ENCODE data around the gene THOC1. TPM values are rescaled to one million over a fixed set of nuclear protein-coding genes. Genes with fewer than 3 reads are reported as not detected.
A peak's percentile ranks its signal among the peaks of the same experiment; 100 is the strongest.

The THOC1 gene
- total and polyA plus RNA-seq, 2 of the 4 experiments (the other 2 are of a cell fraction) = 13.3 to 15.8 TPM

- POLR2A ChIA-PET (ENCODE audit: unreplicated experiment) = no interaction called here
- ATAC-seq (ENCODE audit: low read depth) = no peak
- dilution Hi-C loops (cut with HindIII; ENCODE audit: low sequenced_read_pairs, unreplicated experiment) = no loop called here
Measured at GRCh38 chr18:293536-293935, 25.7 kb upstream of the THOC1 start.

More at GRCh38 chr18:293536-293935, 25.7 kb upstream of the THOC1 start:
- H2AK9ac ChIP-seq (replicated peaks; ENCODE audit: low read depth, low read length, poor library complexity) = no peak overlapping the region
- H4K5ac ChIP-seq (ENCODE audit: low read depth, low read length) = no peak overlapping the region
- no peak overlapping the region for H3K23ac ChIP-seq (ENCODE audit: low read depth, low read length)
- no peak overlapping the region for H2BK120ac ChIP-seq (ENCODE audit: low read depth, low read length)
- H4K8ac ChIP-seq (ENCODE audit: low read depth in 2 of 2, low read length in 2 of 2) = no peak overlapping the region
- TF ChIP-seq NFE2L2 (IDR thresholded peaks at IDR 0.05; ENCODE audit: low read depth, low read length) (no peak), SMC3 (IDR thresholded peaks at IDR 0.05; ENCODE audit: low read depth, low read length) (peak; percentile 27), RAD21 (IDR thresholded peaks at IDR 0.05; ENCODE audit: low read length) (peak; percentile 45), CEBPB (IDR thresholded peaks at IDR 0.05; ENCODE audit: low read depth, low read length) (no peak)
- H2AK5ac ChIP-seq (ENCODE audit: low read depth, low read length) = no peak overlapping the region
- intact Hi-C loops (cut with micrococcal nuclease) = no loop called here
- in situ Hi-C loops (cut with MboI; ENCODE audit: low sequenced_read_pairs) = no loop called here
- H3K27me3 ChIP-seq (ENCODE audit: control insufficient read depth, insufficient read depth, low read length) = peaks cover 46% of the 10 kb centered on the region
- H3K36me3 ChIP-seq (ENCODE audit: control insufficient read depth, insufficient read depth, low read length) = no peaks in the 10 kb centered on the region
- no peak overlapping the region for H2BK5ac ChIP-seq (ENCODE audit: low read depth, low read length, poor library complexity, severe bottlenecking)
- peak; percentile 29 for DNase-seq
- no CpG with 5 or more reads among the region's 4 CpGs for WGBS, 2 experiments (ENCODE audit: extremely low coverage in 2 of 2, insufficient read length in 1 of 2)
- no peaks in the 10 kb centered on the region for H3K9me1 ChIP-seq (ENCODE audit: insufficient read depth, low read length)
- H3K9me3 ChIP-seq (ENCODE audit: control insufficient read depth, insufficient read depth, low read length) = no peaks in the 10 kb centered on the region
- H2AFZ ChIP-seq (replicated peaks; ENCODE audit: low read length, poor library complexity) = no peak overlapping the region
- H4K20me1 ChIP-seq (ENCODE audit: insufficient read depth, low read length) = no peaks in the 10 kb centered on the region
- no peak overlapping the region for H3K18ac ChIP-seq (ENCODE audit: low read depth, low read length)
- no peaks in the 10 kb centered on the region for H3K79me1 ChIP-seq (ENCODE audit: low read depth in 1 of 2, low read length in 2 of 2)
- BruUV-seq (replicated peaks) = no TSS peak
- H4K91ac ChIP-seq (ENCODE audit: insufficient read depth, low read depth, low read length) = no peak overlapping the region
- no peak overlapping the region for H3K4me2 ChIP-seq (ENCODE audit: low read depth, low read length)
- H3K14ac ChIP-seq (replicated peaks; ENCODE audit: low read depth, low read length) = no peak overlapping the region
- H3K4ac ChIP-seq (ENCODE audit: low read depth, low read length) = no peak overlapping the region
- H2BK20ac ChIP-seq (ENCODE audit: low read depth, low read length) = no peak overlapping the region
- H3K4me3 ChIP-seq (ENCODE audit: insufficient read depth, low read depth, low read length) = no peak overlapping the region
- no peak overlapping the region for H3K9ac ChIP-seq (ENCODE audit: low read depth, low read length)
- no peak overlapping the region for H3K27ac ChIP-seq (ENCODE audit: insufficient read depth, low read length)
- no peak overlapping the region for H2BK15ac ChIP-seq (ENCODE audit: low read depth, low read length)
- no peaks in the 10 kb centered on the region for H3K4me1 ChIP-seq (ENCODE audit: control insufficient read depth, insufficient read depth, low read length)
- CTCF ChIA-PET = interaction anchor here (0.9 to 1.5 kb wide), 3 partner anchors 211 to 331 kb away, joined by 3 to 4 read pairs (median 3); no protein-coding TSS in a partner anchor
- no peak overlapping the region for H3K56ac ChIP-seq (ENCODE audit: extremely low read depth, insufficient read depth, low read length)
